ENCODE results near the gene RHBDD2. TPM values are rescaled to one million over a fixed set of nuclear protein-coding genes. Genes with fewer than 3 reads are reported as not detected.
"Not testable (repeated sequence)": the region's sequence is repeated elsewhere in the genome, so short reads cannot be mapped to it uniquely, and the experiment has no call there.

RHBDD2 gene
- total RNA-seq, 1 donor from 2014 or later = 15.3 TPM

DNA sequence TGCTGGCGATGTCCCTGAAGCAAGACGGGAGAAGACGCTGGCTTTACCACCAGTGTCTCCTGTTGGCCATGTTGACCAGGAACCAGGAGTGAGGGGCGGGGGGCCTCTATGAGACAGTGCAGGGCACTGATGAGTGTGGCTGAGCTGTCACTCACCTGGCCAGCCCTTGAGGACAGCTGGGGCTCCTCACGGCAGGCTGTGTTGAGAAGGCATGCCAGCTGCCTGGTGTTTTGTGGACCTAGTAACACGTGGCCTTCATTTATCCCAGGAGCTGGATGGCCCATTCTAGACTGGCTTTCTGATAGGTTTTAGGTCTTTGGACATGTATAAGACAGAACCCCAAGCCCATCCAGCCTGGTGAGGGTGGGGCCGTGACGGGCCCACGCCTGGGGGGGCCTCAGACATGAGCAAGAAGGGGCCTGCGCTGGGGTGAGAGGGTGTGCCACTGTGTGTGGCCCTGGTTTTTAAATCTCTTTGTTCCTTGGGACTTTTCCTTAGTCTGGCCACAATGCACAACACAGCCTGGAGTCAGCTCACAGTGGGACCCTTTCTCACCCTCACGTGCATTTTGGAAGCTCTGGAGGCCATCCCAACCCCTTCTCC, 10.5 kb downstream of the RHBDD2 start:
- DNase-seq = no peak

DNA sequence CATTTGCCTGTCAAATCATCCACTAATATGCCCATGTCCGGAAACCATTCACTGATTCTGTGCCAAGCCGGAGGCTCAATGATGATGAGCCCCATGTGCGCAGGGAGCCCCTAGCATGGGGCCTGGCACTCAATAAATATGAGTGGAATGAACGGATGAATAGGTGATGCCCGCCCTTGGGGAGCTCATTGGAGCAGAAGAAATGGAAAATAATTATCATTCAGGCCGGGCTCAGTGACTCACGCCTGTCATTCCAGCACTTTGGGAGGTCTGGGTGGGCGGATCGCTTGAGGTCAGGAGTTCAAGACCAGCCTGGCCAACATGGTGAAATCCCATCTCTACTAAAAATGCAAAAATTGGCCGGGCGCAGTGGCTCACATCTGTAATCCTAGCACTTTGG, 11.0 kb downstream of the RHBDD2 start:
- DNase-seq = no peak

DNA sequence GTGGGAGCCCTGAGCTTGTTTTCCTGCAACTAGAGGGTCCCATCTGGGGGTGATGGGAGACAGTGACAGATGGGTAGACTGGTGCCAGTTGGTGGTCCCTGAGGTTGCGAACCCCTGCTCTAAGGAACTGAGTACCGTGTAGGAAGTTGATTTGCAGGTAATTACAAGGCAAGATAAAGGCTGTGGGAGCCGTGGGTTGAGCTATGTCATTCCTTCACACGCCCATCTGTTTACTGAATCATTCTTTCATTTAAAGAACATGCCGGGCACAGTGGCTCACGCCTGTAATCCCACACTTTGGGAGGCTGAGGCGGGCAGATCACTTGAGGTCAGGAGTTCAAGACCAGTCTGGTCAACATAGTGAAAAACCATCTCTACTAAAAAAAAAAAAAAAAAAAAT, 12.4 kb downstream of the RHBDD2 start:
- DNase-seq = not testable (repeated sequence)

- DNase-seq = no peak
Observed at GRCh38 chr7:75891815-75892411, 13.1 kb downstream of the RHBDD2 start.

- DNase-seq = no peak
Observed at GRCh38 chr7:75892634-75893272, 13.9 kb downstream of the RHBDD2 start.

- no peak for DNase-seq
Observed at GRCh38 chr7:75896803-75897327, 18.0 kb downstream of the RHBDD2 start.

- no peak for DNase-seq
Observed at GRCh38 chr7:75900617-75901315, 21.9 kb downstream of the RHBDD2 start.

DNA sequence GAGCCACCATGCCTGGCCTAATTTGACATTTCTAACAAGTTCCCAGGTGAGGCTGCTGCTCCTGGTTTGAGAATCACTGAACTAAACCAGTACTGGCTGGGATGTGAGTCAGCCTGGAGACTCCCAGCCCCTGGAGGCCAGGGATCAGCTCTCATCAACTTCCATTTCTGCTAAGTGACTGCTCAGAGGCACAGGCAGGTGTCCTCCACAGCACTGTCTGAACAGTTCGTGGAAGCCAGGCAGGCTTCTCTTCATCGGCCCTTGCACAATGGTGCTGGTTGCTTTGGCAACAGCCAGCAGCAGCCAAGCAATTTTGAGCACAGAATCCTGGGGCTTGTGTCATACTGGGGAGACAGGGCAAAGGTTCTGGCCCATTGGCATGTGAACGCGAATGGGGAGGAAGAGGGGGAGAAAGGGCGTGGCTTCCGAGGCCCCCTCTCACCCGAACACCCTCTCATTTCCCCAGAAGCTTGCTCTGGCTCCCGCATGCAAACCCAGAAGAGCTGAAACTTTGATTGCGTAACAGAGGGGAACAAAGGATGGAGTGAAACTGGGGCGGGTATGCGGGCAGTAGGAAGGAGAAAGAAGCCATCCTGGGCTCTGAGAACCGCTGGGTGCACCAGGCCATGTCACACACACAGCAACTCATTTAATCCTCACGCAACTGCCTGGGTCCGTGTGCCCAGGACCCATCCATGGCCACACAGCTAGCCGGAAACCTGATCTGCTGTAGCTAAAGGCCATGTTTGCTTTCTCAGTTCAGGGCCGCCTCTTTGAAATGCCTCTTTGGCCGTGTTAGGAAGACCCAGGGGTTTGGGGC, 27.2 kb downstream of the RHBDD2 start:
- no peak for DNase-seq

DNA sequence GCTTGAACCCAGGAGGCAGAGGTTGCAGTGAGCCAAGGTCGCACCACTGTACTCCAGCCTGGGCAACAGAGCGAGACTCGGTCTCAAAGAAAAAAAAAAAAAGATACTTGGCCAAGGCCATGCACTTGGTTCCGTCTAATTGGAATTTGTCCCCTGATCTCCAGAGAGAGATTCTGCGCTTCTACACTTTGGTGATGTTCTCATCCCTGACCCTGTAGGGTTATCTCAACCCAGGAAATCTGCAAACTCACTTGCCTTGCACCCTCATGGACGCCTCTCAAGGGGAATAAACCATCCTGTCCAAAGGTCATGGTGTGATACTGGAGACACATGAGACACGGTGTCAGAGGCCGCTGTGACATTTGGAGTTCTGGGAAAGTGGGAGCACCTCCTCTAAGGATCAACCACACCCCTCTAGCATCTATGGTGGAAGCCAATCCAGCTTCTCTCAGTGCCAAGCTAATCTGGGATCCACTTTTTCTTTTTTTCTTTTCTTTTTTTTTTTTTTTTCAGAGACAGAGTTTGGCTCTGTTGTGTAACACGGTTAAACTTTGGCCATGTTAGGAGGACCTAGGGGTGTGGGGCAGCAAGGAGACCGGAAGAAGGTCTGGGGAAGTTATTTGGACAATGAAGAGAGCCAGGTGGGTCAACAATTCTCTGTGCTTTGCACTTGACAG, 28.3 kb downstream of the RHBDD2 start:
- no peak for DNase-seq

- DNase-seq = not testable (repeated sequence)
Observed at GRCh38 chr7:75907668-75908039, 28.8 kb downstream of the RHBDD2 start.

DNA sequence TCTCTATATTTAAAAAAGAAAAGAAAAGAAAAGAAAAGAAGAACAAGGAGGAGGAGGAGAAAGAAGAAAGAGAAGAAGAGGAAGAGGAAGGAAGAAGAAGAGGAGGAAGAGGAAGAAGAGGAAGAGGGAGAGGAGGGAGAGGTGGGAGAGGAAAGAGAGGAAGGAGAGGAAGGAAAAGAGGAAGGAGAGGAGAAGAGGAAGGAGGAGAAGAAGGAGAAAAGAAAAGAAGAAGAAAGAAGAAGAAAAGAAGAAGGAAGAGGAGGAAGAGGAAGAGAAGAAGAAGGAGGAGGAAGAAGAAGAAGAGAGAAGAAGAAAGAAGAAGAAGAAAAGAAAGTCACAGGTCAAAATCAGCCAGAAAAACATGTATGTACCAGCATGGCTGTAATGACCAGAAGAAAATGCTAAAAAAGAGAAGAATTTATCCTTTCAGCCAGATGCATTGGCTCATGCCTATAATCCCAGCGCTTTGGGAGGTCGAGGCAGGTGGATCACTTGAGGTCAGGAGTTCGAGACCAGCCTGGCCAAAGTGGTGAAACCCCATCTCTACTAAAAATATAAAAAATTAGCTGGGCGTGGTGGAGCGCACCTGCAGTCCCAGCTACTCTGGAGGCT, 30.8 kb downstream of the RHBDD2 start:
- no peak for DNase-seq

DNA sequence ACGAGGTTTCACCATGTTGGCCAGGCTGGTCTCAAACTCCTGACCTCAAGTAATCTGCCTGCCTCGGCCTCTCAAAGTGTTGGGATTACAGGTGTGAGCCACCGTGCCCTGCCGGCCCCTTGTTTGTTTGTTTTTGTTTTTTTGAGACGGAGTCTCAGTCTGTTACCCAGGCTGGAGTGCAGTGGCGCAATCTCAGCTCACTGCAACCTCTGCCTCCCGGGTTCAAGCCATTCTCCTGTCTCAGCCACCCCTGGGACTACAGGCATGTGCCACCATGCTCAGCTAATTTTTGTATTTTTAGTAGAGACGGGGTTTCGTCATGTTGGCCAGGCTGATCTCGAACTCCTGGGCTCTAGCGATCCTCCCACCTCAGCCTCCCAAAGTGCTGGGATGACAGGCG, 32.4 kb downstream of the RHBDD2 start:
- DNase-seq = not testable (repeated sequence)

- DNase-seq = no peak
Observed at GRCh38 chr7:75913437-75913836, 34.6 kb downstream of the RHBDD2 start.

DNA sequence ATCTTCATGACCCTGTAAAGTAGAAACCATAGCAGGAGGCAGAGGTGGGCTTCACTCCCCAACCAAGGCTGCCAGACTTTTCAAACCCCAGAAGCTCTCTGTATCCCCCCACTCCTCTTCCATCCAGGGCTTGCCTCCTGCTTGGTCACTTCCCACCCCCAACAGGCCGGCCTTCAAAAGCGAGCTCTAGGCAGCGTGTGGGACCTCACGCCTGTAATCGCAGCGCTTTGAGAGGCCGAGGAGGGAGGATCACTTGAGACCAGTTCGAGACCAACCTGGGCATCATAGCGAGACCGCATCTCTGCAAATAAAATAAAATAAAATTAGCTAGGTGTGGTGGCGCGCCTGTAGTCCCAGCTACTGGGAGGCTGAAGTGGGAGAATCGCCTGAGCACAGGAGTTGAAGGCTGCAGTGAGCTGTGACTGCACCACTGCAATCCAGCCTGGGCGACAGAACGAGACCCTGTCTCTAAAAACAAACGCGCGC, 35.4 kb downstream of the RHBDD2 start:
- no peak for DNase-seq

GRCh38 chr7:75914655-75915415, 36.0 kb downstream of the RHBDD2 start, which contains the start of gene POR:
Gene POR, plus strand, starts transcription at chr7:75915155. Its CDS starts 38,847 bp downstream, at chr7:75954002.
- peak; percentile 96 for DNase-seq

DNA sequence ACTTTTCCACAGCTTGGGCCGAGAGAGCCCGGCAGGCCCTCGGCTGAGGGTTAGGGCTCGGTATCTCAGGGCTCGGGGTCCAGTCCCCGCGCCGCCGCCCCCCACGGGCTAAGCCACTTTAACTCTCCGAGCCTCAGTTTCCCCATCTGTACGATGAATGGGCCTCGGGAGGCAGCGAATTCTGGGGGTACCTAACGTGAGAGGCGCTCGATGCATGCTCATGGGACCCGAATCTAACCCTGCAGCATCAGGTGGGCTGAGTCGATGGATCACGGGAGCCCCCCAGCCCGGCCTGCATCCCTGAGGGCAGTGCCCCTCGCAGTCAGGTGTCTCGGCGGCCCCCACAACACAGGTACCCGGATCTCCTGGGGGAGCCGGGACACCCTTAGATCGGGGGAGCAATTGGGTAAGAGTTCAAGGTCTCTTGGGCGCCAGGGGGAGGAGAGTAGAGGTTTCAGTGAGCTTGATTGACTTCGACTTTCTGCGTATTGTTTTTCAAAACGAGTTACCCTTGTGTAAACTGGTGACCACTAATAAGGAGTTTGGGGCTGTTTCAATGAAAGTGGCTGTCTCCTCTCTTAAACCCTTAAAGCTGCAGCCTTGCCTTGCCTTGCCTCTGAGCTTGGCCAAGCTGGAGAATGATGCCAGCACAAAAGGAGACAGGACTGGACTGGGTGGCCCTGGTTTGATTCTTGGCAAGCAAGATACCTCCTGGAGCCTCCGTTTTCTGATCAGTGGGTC, 36.8 kb downstream of the RHBDD2 start:
- DNase-seq = peak; percentile 36

GRCh38 chr7:75916259-75916658, 37.4 kb downstream of the RHBDD2 start:
- no peak for DNase-seq

DNA sequence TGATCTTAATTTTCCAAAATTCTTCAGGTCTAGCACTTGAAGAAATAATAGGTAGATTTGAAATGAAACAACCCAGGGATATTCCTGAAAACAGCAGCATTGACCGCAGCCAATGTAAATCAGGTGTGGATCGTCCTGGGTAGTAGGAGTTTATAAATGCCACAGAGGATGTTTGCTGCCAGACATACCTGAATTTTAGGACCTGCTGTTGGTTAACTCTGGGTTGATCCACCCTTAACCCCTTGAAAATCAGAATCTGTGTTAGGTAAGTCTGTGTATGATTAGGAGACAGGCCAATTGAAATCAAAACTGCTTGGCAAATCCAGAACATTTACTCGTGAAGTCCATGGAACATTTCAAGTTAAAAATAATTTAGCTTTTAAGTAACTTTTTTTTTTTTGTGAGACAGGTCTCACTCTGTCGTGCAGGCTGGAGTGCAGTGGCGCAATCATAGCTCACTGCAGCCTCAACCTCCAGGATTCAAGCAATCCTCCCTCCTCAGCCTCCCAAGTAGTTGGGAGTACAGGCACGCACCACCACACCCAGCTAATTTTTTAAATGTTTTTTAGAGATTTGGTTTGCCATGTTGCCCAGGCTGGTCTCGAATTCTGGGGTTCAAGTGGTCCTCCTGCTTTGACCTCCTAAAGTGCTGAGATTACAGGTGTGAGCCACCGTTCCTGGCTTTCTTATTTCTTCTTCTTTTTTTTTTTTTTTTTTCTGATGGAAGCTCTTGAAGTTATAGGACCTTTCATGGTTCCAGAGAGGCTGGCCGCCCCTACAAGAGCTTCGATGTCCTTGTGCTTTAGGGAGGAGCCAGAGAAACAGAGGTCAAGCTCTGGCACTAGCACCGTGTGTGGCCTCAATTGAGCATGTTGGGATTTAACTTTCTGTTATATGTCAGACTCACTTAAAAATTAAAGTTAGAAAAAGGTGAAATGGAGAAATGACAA, 38.1 kb downstream of the RHBDD2 start:
- no peak for DNase-seq

Data from dermis blood vessel endothelial cell (primary cell).